Tibial nerve (tissue), 4 donors: ENCODE measurements around the gene DCTD.

Experiments
- CTCF ChIP-seq, 5 experiments: fragments of 200-600 bp in 3 of 5; fragments of 450-650 bp in 2 of 5; sonication (generic) in 3 of 5; IDR thresholded peaks; one replicate each; pipeline ENCODE4 v1.5.1; 2016 to 2019; ENCODE audit warnings: antibody characterized with exemption in 5 of 5, mild to moderate bottlenecking in 3 of 5, moderate library complexity in 2 of 5
- EP300 ChIP-seq, 2 donors: sonication (generic); formaldehyde crosslinking; IDR thresholded peaks; one replicate each; pipeline ENCODE4 v1.6.1; 2017; ENCODE audit warnings: antibody characterized with exemption in 2 of 2, mild to moderate bottlenecking in 1 of 2
- POLR2A ChIP-seq, 2 donors: fragments of 450-650 bp; IDR thresholded peaks; one replicate each; pipeline ENCODE4 v1.6.1; 2017; ENCODE audit warnings: antibody characterized with exemption in 2 of 2, mild to moderate bottlenecking in 2 of 2, moderate library complexity in 2 of 2

GRCh38 chr4:182895791-182896292 is 21.3 kb downstream of the DCTD start:
- TF ChIP-seq CTCF (IDR thresholded peaks at IDR 0.05) = no peak
- TF ChIP-seq POLR2A (IDR thresholded peaks at IDR 0.05) = no peak
- no peak for TF ChIP-seq EP300 (IDR thresholded peaks at IDR 0.05)
